IPS-20b (cell line): ENCODE results near the gene LTB4R.

Source experiments
- H3K27ac ChIP-seq: one replicate; pipeline ENCODE4 v1.5.1; 2013; ENCODE audit warnings: low read length
- H3K27me3 ChIP-seq: 2 replicates; pipeline ENCODE4 v1.6.1; 2013; ENCODE audit warnings: mild to moderate bottlenecking, low read length, inconsistent platforms; ENCODE audit not compliant: insufficient read depth
- H3K36me3 ChIP-seq: 2 replicates; pipeline ENCODE4 v1.6.1; 2013; ENCODE audit warnings: low read depth, mild to moderate bottlenecking, inconsistent platforms, low read length, moderate library complexity; ENCODE audit not compliant: insufficient read depth
- H3K4me1 ChIP-seq: 2 replicates; pipeline ENCODE4 v1.6.1; 2013; ENCODE audit warnings: mild to moderate bottlenecking, control low read depth, inconsistent platforms, low read length, moderate library complexity; ENCODE audit not compliant: insufficient read depth
- H3K4me3 ChIP-seq: 2 replicates; pipeline ENCODE4 v1.5.1; 2013; ENCODE audit warnings: mild to moderate bottlenecking, low read length, inconsistent platforms
- H3K9ac ChIP-seq: 2 replicates; pipeline ENCODE4 v1.6.1; 2013; ENCODE audit warnings: low read depth, mild to moderate bottlenecking, inconsistent platforms, low read length, moderate library complexity
- H3K9me3 ChIP-seq: 2 replicates; pipeline ENCODE4 v1.6.1; 2013; ENCODE audit warnings: mild to moderate bottlenecking, low read depth, low read length, inconsistent platforms; ENCODE audit not compliant: insufficient read depth

LTB4R gene

DNA sequence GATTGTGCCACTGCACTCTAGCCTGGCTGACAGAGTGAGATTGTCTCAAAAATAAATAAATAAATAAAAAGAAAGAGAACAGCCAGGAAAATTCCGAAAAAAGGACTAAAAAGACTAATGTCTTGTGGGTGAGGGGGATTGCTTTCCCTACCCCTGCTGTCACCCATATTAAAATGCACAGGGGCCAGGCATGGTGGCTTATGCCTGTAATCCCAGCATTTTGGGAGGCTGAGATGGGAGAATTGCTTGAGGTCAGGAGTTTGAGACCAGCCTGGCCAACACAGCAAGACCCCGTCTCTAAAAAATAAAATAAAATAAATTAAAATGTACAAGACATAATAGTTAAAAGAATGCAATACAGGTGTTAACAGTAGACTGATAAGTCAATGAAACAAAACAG lies 17.8 kb upstream of the LTB4R start:
- H3K4me1 ChIP-seq = no peaks in the 10 kb centered on the region
- H3K9me3 ChIP-seq = no peaks in the 10 kb centered on the region

DNA sequence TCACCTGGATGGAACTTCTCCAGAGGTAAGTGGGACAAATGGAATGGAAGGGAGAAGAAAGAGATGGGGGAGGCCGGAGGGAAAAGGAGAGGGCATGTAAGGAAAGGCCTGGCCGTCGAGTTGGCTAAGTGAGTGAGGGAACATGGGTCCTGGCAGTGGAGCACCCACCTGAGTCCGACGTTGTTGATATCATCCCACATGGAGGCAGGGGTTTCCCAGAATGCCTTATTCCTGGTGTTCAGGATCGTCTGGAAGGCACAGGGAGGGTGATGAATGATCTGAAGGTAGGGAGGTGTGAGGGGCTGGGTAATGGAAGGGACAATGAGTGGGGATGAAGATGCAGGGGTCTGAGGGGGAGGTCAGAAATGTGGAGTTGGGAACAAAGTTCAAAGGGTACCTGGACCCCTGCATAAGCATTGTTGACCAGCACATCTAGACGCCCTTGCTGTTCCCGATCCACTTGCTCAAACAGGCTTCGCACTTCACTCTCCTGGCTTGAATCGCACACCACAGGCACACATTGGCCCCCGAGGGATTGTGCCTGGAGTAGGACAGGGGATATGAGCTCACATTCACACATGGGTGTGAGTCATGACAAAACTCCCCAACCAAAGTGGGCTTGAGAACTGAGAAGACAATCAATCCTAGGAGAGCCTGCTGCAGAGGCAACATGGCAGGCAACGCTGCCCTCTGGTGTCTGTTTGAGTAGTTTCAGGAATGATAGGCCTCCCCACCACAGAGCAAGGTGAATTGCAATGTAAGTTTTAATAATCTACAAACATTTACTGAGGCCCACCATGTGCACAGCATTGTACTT lies 14.8 kb upstream of the LTB4R start:
- no peak overlapping the region for H3K27ac ChIP-seq
- no peak overlapping the region for H3K9ac ChIP-seq
- no peaks in the 10 kb centered on the region for H3K27me3 ChIP-seq
- no peaks in the 10 kb centered on the region for H3K9me3 ChIP-seq
- no peak overlapping the region for H3K4me3 ChIP-seq
- H3K36me3 ChIP-seq = peaks cover 32% of the 10 kb centered on the region
- 0 out of 2 replicates have a peak, but pooled peaks cover 3% of the 10 kb centered on the region for H3K4me1 ChIP-seq

More for the DNA sequence above, 17.8 kb upstream of the LTB4R start:
- Histone ChIP-seq H3K4me3 (no peak overlapping the region), H3K27me3 (no peaks in the 10 kb centered on the region), H3K27ac (no peak overlapping the region), H3K9ac (no peak overlapping the region), H3K36me3 (peaks cover 31% of the 10 kb centered on the region)

DNA sequence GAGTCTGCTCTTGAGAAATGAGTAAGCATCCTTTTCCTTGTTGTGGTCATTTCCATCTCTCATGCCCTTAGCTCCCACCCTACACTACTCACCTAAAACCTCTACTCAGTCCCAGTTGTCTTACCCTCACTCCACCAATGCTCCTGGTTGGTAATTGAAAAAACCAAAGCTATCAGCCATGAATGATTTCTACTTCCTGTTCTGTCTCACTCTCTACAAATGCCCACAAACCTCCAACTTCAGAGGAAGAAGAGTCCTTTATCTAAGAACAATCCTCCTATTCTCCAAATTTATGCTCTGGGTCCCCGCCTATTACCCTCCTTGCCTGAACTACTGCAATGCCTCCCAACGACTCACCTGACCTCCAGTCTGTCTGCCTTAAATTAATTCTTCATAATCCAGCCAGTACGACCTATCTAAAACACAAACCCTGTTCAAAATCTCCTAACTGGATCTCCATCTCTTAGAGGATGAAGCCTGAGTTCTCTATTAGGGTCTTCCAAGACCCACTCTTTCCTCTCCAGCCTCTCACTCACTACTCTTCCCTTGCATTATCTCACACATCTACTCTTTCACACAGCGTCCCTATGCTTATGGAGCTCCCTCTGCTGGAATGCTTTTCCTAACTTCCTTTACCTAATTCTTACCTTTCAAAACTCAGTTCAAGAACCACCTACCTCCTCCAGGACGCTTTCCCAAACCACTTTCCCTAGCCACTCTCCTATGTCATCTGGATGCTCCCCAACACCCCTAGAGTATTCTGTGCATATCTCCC lies 13.9 kb upstream of the LTB4R start:
- Histone ChIP-seq H3K36me3 (peaks cover 33% of the 10 kb centered on the region), H3K9me3 (no peaks in the 10 kb centered on the region), H3K27ac (no peak overlapping the region)

DNA sequence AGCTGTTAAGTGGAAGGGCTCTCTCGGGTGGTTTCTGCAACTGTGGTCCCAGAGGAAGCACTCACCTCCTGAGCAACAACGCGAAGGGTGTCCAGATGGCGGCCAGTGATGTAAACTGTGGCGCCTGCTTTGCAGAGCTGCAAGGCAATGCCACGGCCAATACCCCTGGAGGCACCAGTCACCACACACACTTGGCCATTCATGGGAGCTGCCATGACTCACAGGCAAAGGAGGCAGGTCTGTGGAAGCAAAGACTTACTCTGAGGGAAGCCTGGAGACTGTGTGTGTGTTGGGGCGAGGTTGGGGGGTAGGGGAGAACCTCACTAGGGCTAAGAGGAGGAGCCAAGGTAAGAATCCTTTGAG lies 12.4 kb upstream of the LTB4R start:
- H3K4me1 ChIP-seq = 0 out of 2 replicates have a peak, but pooled peaks cover 3% of the 10 kb centered on the region
- H3K27ac ChIP-seq = no peak overlapping the region
- H3K36me3 ChIP-seq = peaks cover 42% of the 10 kb centered on the region

More for the DNA sequence above, 13.9 kb upstream of the LTB4R start:
- 0 out of 2 replicates have a peak, but pooled peaks cover 3% of the 10 kb centered on the region for H3K4me1 ChIP-seq
- no peak overlapping the region for H3K4me3 ChIP-seq
- no peak overlapping the region for H3K9ac ChIP-seq
- no peaks in the 10 kb centered on the region for H3K27me3 ChIP-seq

DNA sequence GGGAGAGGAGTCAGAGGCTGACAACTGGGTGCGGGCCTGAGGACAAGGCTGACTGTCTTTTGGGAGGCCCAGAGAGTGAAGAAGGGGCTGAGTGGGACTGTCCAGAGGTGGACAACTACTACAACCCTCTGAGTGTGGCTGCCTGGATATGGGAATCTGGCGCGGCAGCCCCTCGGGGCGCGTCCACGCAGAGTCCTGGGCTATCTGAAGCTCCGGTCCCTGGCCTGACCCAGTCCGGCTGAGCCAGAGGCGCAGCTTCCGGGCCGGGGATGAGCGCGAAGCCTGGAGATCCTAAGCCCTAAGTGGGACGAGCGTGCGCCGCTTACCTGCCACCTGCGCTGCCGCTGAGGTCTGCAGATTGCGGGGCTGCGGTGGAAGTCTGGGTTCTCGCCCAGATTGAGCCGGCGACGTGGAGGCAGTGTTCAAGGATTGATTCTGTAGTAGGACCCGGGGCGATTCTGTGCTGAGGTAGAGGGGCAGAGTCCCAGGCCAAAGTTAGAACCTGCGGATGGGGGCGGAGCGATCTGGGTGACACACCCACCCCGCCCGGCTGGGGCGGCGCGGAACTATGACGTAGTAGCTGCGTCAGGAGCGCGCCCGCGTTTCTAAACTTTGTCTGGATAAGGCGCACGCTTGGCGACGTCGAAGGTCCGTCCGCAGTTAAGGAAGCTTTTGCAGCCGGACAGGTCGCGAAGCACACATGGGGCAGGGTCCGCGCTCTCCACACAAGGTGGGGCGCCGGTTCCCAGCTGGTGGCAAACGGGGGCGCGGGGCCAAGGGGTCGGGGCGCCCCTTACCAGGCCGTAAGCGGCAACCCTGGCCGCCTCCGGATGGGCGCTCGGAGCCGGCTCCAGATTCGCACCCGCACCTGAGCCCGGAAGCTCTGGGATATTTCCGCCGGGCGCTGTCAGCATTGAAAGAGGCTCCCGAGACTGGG lies 11.8 kb upstream of the LTB4R start, which contains the start of the genes DHRS1 and NOP9:
TSS of gene DHRS1 (minus strand) at position 526 of the 937 bp plus-strand sequence. CDS start 674 bp downstream, outside the sequence.
TSS of gene NOP9 (plus strand) at position 596 of the 937 bp plus-strand sequence. CDS start at position 701, 105 bp downstream.
- Histone ChIP-seq H3K4me3 (peak within 1 kb of the TSS; percentile 91), H3K9ac (peak within 1 kb of the TSS; percentile 78), H3K36me3 (peaks cover 49% of the 10 kb centered on the region), H3K27me3 (no peaks in the 10 kb centered on the region), H3K4me1 (0 out of 2 replicates have a peak, but pooled peaks cover 3% of the 10 kb centered on the region), H3K27ac (peak within 1 kb of the TSS; percentile 25), H3K9me3 (no peaks in the 10 kb centered on the region)

More for the DNA sequence above, 12.4 kb upstream of the LTB4R start:
- Histone ChIP-seq H3K4me3 (peak overlapping the region; percentile 91), H3K9me3 (no peaks in the 10 kb centered on the region), H3K27me3 (no peaks in the 10 kb centered on the region), H3K9ac (peak overlapping the region; percentile 78)

DNA sequence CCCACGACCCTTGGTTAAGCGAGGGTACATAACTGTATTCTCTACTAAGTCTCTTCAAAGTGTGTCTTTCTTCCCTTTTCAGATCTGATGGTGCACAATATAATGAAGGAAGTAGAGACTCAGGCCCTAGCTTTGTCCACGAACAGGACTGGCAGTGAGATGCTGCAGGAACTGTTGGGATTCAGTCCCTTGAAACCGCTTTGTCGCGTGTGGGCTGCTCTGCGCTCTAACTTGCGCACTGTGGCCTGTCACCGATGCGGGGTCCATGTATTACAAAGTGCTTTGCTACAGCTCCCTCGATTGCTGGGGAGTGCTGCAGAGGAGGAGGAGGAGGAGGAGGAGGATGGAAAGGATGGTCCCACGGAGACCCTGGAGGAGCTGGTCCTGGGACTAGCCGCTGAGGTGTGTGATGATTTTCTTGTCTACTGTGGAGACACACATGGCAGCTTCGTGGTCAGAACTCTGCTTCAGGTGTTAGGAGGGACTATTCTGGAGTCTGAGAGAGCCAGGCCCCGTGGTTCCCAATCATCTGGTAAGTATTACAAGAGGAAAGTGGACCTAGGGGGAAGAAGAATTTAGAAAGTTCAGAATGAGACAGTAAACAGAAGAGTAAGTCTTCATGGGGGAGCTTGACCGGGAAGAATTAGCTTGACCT lies 10.8 kb upstream of the LTB4R start:
- Histone ChIP-seq H3K27ac (peak overlapping the region; percentile 25), H3K4me3 (peak overlapping the region; percentile 91), H3K4me1 (0 out of 2 replicates have a peak, but pooled peaks cover 3% of the 10 kb centered on the region), H3K9ac (peak overlapping the region; percentile 78), H3K36me3 (peaks cover 54% of the 10 kb centered on the region), H3K9me3 (no peaks in the 10 kb centered on the region), H3K27me3 (no peaks in the 10 kb centered on the region)

DNA sequence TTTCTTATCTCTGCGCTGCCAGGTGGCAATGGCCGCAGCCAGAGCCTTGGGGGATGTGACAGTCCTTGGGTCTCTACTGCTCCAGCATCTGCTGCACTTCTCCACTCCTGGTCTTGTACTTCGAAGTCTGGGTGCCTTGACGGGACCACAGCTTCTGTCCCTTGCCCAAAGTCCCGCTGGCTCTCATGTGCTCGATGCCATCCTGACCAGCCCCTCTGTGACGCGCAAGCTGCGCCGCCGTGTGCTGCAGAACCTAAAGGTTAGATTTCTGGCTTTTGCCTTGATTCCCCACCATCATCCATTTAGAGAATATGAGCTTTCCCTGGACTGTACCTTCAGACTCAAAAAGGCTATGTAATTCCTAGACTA lies 7.3 kb upstream of the LTB4R start:
- H3K4me3 ChIP-seq = no peak overlapping the region
- H3K36me3 ChIP-seq = peaks cover 70% of the 10 kb centered on the region
- H3K27me3 ChIP-seq = no peaks in the 10 kb centered on the region
- H3K9me3 ChIP-seq = no peaks in the 10 kb centered on the region
- H3K9ac ChIP-seq = no peak overlapping the region
- 0 out of 2 replicates have a peak, but pooled peaks cover 3% of the 10 kb centered on the region for H3K4me1 ChIP-seq
- no peak overlapping the region for H3K27ac ChIP-seq

DNA sequence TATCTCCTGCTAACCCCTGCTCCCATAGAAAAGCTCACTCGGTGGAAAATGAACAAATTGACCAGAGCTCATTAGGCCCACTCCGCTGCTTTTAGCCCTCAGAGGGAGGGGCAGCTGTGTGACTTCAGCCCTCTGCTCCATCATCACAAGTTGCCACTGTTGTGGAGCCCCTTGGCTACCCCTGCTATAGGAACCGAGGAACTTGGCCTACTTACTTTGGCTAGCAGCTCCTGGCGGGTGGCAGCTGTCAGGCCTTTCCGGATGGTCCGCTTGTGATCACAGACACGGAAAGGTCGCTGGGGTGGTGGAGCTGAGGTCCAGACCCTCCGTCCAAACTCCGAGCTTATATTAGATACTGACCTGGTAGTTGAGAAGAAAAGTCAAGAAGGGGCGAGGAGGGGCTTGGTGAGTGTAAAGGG lies 4.1 kb upstream of the LTB4R start:
- Histone ChIP-seq H3K4me1 (no peaks in the 10 kb centered on the region), H3K36me3 (peaks cover 71% of the 10 kb centered on the region), H3K9me3 (no peaks in the 10 kb centered on the region), H3K27ac (no peak overlapping the region), H3K9ac (no peak overlapping the region), H3K27me3 (no peaks in the 10 kb centered on the region), H3K4me3 (no peak overlapping the region)

DNA sequence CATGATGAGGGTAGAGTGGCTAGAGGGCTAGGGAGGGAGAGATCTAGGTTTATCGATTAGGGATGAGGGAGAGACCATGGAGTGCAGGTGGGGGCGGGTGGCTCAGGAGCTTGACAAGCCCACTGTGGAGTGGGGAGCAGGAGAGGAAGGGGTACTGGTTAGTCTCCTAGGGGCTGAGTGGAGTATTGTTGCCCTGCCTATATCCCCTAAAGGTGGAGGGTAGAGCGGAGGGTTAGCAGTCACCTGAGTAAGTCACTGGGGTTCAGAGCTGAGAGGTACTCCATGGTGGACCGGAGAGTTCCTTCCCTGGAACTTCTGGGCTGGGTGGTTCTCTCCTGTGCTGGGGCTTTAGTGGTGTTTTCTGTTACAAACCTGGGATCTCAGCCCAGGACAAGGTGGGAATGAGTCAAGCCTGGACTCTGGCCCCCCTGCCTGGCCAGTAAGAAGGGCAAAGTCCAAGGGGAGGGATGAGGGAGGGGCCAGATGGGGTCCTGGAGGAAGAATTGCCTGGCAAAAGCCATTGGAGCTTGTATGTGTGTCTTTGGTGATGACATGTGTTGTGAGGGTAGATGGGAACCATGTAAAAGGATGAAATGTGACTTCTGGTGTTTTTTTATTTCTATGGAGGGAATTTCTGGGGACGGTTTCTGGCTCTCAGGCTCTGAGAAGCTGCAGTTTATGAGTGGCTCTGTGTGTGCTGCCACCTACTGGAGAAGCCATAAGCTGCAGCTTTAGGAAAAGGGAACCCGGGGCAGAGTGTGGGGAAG lies 3.5 kb upstream of the LTB4R start, which contains the start of gene CIDEB:
TSS of gene CIDEB (minus strand) at position 403 of the 767 bp plus-strand sequence. CDS start at position 284, 119 bp downstream.
- Histone ChIP-seq H3K27me3 (no peaks in the 10 kb centered on the region), H3K9me3 (no peaks in the 10 kb centered on the region), H3K9ac (no peak within 1 kb of the TSS), H3K36me3 (peaks cover 66% of the 10 kb centered on the region), H3K27ac (no peak within 1 kb of the TSS), H3K4me3 (no peak within 1 kb of the TSS), H3K4me1 (no peaks in the 10 kb centered on the region)
